ENCODE results near the gene EXOC4. TPM values are rescaled to one million over a fixed set of nuclear protein-coding genes. Genes with fewer than 3 reads are reported as not detected.

EXOC4 gene
- total and polyA plus RNA-seq, 2 of the 13 experiments (the other 11 are each of a cell fraction or from before 2014, with no cell fraction given) = 22.5 to 39.0 TPM

DNA sequence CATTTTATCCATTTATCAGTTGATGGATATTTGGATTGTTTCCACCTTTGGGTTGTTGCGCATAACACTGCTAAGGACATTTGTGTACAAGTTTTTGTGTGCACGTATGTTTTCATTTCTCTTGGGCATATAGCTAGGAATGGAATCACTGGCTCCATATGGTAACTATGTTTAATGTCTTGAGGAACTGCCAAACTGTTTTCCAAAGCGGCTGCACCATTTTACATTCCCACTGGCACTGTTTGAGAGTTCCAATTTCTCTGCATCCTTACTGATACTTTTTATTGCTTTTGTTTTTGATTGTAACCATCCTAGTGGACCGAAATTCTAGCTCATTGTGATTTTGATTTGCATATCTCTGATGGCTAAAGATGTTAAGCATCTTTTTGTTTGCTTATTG, 118.7 kb downstream of the EXOC4 start:
- Histone ChIP-seq H3K27ac (ENCODE audit: extremely low read length, insufficient read depth, low read length) (no peak overlapping the region), H3K9me3 (ENCODE audit: low read length) (no peaks in the 10 kb centered on the region), H3K27me3 (ENCODE audit: control insufficient read depth in 1 of 2, insufficient read depth in 2 of 2, low read length in 2 of 2) (no peaks in the 10 kb centered on the region), H3K4me2 (ENCODE audit: low read depth, low read length) (no peak overlapping the region), H2AFZ (ENCODE audit: low read length) (no peak overlapping the region), H3K79me2 (ENCODE audit: insufficient read depth, low read length) (no peaks in the 10 kb centered on the region), H3K4me3 (replicated peaks in 1 of 3; ENCODE audit: insufficient read depth in 1 of 3, low read depth in 2 of 3, low read length in 3 of 3) (no peak overlapping the region), H3K36me3 (replicated peaks in 1 of 2; ENCODE audit: control insufficient read depth in 1 of 2, insufficient read depth in 2 of 2, low read length in 2 of 2) (peaks cover 0 to 7% of the 10 kb centered on the region in 2 experiments; a peak in 1 of 5 replicates), H3K9ac (ENCODE audit: insufficient read depth, low read depth, low read length) (no peak overlapping the region), H4K20me1 (ENCODE audit: insufficient read depth, low read length) (no peaks in the 10 kb centered on the region), H3K4me1 (ENCODE audit: insufficient read depth, low read length) (no peaks in the 10 kb centered on the region)
- DNase-seq (ENCODE audit: low spot score) (no peak), FAIRE-seq (no peak), ATAC-seq (no peak)
- intact Hi-C loops (cut with micrococcal nuclease; ENCODE audit: unreplicated experiment) (no loop called here), in situ Hi-C loops (cut with HindIII; ENCODE audit: extremely low pct_ligation_motif_present, low pct_unique_long_range_greater_than_20kb) (no loop called here)
- POLR2A ChIA-PET = no interaction called here
- no TSS peak for BruUV-seq (replicated peaks)
- WGBS (ENCODE audit: low lambda C conversion rate) = 96% methylated on average over 4 of the region's 4 CpGs
- CTCF ChIA-PET (ENCODE audit: low intra/inter-chr PET ratio, low total read pairs) = no interaction called here
- TF ChIP-seq ZNF251 (CRISPR knock-in tag; IDR thresholded peaks at IDR 0.05) = no peak
- TF ChIP-seq ZMYM3 (CRISPR knock-in tag; IDR thresholded peaks at IDR 0.05) = no peak
- TF ChIP-seq, protein P1, sequence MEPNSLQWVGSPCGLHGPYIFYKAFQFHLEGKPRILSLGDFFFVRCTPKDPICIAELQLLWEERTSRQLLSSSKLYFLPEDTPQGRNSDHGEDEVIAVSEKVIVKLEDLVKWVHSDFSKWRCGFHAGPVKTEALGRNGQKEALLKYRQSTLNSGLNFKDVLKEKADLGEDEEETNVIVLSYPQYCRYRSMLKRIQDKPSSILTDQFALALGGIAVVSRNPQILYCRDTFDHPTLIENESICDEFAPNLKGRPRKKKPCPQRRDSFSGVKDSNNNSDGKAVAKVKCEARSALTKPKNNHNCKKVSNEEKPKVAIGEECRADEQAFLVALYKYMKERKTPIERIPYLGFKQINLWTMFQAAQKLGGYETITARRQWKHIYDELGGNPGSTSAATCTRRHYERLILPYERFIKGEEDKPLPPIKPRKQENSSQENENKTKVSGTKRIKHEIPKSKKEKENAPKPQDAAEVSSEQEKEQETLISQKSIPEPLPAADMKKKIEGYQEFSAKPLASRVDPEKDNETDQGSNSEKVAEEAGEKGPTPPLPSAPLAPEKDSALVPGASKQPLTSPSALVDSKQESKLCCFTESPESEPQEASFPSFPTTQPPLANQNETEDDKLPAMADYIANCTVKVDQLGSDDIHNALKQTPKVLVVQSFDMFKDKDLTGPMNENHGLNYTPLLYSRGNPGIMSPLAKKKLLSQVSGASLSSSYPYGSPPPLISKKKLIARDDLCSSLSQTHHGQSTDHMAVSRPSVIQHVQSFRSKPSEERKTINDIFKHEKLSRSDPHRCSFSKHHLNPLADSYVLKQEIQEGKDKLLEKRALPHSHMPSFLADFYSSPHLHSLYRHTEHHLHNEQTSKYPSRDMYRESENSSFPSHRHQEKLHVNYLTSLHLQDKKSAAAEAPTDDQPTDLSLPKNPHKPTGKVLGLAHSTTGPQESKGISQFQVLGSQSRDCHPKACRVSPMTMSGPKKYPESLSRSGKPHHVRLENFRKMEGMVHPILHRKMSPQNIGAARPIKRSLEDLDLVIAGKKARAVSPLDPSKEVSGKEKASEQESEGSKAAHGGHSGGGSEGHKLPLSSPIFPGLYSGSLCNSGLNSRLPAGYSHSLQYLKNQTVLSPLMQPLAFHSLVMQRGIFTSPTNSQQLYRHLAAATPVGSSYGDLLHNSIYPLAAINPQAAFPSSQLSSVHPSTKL (CRISPR knock-in tag; IDR thresholded peaks at IDR 0.05) = no peak
- TF ChIP-seq, protein P2, sequence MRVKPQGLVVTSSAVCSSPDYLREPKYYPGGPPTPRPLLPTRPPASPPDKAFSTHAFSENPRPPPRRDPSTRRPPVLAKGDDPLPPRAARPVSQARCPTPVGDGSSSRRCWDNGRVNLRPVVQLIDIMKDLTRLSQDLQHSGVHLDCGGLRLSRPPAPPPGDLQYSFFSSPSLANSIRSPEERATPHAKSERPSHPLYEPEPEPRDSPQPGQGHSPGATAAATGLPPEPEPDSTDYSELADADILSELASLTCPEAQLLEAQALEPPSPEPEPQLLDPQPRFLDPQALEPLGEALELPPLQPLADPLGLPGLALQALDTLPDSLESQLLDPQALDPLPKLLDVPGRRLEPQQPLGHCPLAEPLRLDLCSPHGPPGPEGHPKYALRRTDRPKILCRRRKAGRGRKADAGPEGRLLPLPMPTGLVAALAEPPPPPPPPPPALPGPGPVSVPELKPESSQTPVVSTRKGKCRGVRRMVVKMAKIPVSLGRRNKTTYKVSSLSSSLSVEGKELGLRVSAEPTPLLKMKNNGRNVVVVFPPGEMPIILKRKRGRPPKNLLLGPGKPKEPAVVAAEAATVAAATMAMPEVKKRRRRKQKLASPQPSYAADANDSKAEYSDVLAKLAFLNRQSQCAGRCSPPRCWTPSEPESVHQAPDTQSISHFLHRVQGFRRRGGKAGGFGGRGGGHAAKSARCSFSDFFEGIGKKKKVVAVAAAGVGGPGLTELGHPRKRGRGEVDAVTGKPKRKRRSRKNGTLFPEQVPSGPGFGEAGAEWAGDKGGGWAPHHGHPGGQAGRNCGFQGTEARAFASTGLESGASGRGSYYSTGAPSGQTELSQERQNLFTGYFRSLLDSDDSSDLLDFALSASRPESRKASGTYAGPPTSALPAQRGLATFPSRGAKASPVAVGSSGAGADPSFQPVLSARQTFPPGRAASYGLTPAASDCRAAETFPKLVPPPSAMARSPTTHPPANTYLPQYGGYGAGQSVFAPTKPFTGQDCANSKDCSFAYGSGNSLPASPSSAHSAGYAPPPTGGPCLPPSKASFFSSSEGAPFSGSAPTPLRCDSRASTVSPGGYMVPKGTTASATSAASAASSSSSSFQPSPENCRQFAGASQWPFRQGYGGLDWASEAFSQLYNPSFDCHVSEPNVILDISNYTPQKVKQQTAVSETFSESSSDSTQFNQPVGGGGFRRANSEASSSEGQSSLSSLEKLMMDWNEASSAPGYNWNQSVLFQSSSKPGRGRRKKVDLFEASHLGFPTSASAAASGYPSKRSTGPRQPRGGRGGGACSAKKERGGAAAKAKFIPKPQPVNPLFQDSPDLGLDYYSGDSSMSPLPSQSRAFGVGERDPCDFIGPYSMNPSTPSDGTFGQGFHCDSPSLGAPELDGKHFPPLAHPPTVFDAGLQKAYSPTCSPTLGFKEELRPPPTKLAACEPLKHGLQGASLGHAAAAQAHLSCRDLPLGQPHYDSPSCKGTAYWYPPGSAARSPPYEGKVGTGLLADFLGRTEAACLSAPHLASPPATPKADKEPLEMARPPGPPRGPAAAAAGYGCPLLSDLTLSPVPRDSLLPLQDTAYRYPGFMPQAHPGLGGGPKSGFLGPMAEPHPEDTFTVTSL (CRISPR knock-in tag; IDR thresholded peaks at IDR 0.05; ENCODE audit: borderline replicate concordance) = no peak
- no peak for TF ChIP-seq ZNF20 (CRISPR knock-in tag; IDR thresholded peaks at IDR 0.05)
- no peak for TF ChIP-seq SNAPC2 (CRISPR knock-in tag; IDR thresholded peaks at IDR 0.05)
- TF ChIP-seq ZNF770 (CRISPR knock-in tag; IDR thresholded peaks at IDR 0.05) = no peak
- TF ChIP-seq NR2F1 (CRISPR knock-in tag; IDR thresholded peaks at IDR 0.05) = no peak
- no peak for TF ChIP-seq HHEX (CRISPR knock-in tag; IDR thresholded peaks at IDR 0.05)
- no peak for TF ChIP-seq SNAI1 (CRISPR knock-in tag; IDR thresholded peaks at IDR 0.05; ENCODE audit: borderline replicate concordance)
- TF ChIP-seq SRSF9 (IDR thresholded peaks at IDR 0.05; ENCODE audit: borderline replicate concordance, insufficient read depth, low read depth, low read length, poor library complexity, severe bottlenecking) = no peak
- TF ChIP-seq, protein P3, sequence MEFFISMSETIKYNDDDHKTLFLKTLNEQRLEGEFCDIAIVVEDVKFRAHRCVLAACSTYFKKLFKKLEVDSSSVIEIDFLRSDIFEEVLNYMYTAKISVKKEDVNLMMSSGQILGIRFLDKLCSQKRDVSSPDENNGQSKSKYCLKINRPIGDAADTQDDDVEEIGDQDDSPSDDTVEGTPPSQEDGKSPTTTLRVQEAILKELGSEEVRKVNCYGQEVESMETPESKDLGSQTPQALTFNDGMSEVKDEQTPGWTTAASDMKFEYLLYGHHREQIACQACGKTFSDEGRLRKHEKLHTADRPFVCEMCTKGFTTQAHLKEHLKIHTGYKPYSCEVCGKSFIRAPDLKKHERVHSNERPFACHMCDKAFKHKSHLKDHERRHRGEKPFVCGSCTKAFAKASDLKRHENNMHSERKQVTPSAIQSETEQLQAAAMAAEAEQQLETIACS (CRISPR knock-in tag; IDR thresholded peaks at IDR 0.05) = no peak

Data from HepG2 (cell line).